Embryonic facial prominence (tissue), 1 donor: ENCODE data around the gene CLEC20A.

Experiments
- DNase-seq: peaks from one replicate; pipeline ENCODE4 v3.0.0-alpha.2; 2016; ENCODE audit errors: extremely low spot score

CLEC20A gene

GRCh38 chr1:178500091-178500770, 3.5 kb upstream of the CLEC20A start:
- no peak for DNase-seq

GRCh38 chr1:178498896-178499675, 2.3 kb upstream of the CLEC20A start:
- no peak for DNase-seq

- no peak for DNase-seq
Observed at GRCh38 chr1:178497903-178498478, 1.2 kb upstream of the CLEC20A start.

- DNase-seq = no peak
Observed at GRCh38 chr1:178495741-178496409, 889 bp downstream of the CLEC20A start.

GRCh38 chr1:178495158-178495557, 1.6 kb downstream of the CLEC20A start:
- no peak for DNase-seq

GRCh38 chr1:178494569-178494971, 2.2 kb downstream of the CLEC20A start:
- no peak for DNase-seq

- DNase-seq = no peak
Observed at GRCh38 chr1:178493301-178493741, 3.4 kb downstream of the CLEC20A start.

- DNase-seq = no peak
Observed at GRCh38 chr1:178492341-178492740, 4.4 kb downstream of the CLEC20A start.

GRCh38 chr1:178491721-178492120, 5.0 kb downstream of the CLEC20A start:
- no peak for DNase-seq

- DNase-seq = no peak
Observed at GRCh38 chr1:178490967-178491366, 5.8 kb downstream of the CLEC20A start.

GRCh38 chr1:178490136-178490535, 6.6 kb downstream of the CLEC20A start:
- no peak for DNase-seq

- DNase-seq = no peak
Observed at GRCh38 chr1:178489399-178489798, 7.4 kb downstream of the CLEC20A start.

GRCh38 chr1:178488393-178488792, 8.4 kb downstream of the CLEC20A start:
- DNase-seq = no peak

GRCh38 chr1:178487070-178487615, 9.6 kb downstream of the CLEC20A start:
- DNase-seq = no peak

- DNase-seq = no peak
Observed at GRCh38 chr1:178486100-178487069, 10.4 kb downstream of the CLEC20A start.

- DNase-seq = no peak
Observed at GRCh38 chr1:178485541-178485981, 11.2 kb downstream of the CLEC20A start.

GRCh38 chr1:178484698-178485225, 12.0 kb downstream of the CLEC20A start:
- DNase-seq = no peak

- DNase-seq = no peak
Observed at GRCh38 chr1:178483251-178483957, 13.4 kb downstream of the CLEC20A start.

- DNase-seq = no peak
Observed at GRCh38 chr1:178477841-178478240, 18.9 kb downstream of the CLEC20A start.

- no peak for DNase-seq
Observed at GRCh38 chr1:178477373-178477772, 19.4 kb downstream of the CLEC20A start.
